Spinal cord (tissue), 10 donors: ENCODE data around the gene DPM2. TPM values are rescaled to one million over a fixed set of nuclear protein-coding genes. Genes with fewer than 3 reads are reported as not detected.

Experiments used
- DNase-seq, 6 donors: peaks; one replicate each; pipeline versions ENCODE4 v3.0.0 to v3.0.0-alpha.2; 2013 to 2015; ENCODE audit warnings: low spot score in 6 of 6, low read depth in 4 of 6
- H3K27ac ChIP-seq: one replicate; pipeline ENCODE4 v1.5.1; 2013; ENCODE audit warnings: low read depth, low read length, control low read depth
- H3K27me3 ChIP-seq: one replicate; pipeline ENCODE4 v1.6.1; 2013; ENCODE audit warnings: low read length; ENCODE audit not compliant: control insufficient read depth, insufficient read depth
- H3K36me3 ChIP-seq: one replicate; pipeline ENCODE4 v1.6.1; 2013; ENCODE audit warnings: low read length; ENCODE audit not compliant: control insufficient read depth, insufficient read depth
- H3K4me1 ChIP-seq: one replicate; pipeline ENCODE4 v1.6.1; 2013; ENCODE audit warnings: low read length; ENCODE audit not compliant: control insufficient read depth, insufficient read depth
- H3K4me3 ChIP-seq: one replicate; pipeline ENCODE4 v1.5.1; 2013; ENCODE audit warnings: low read depth, low read length, control low read depth
- H3K9me3 ChIP-seq: one replicate; pipeline ENCODE4 v1.6.1; 2013; ENCODE audit warnings: low read length; ENCODE audit not compliant: control insufficient read depth, insufficient read depth
- WGBS: methylation state at CpG from one replicate; pipeline ENCODE4 v1.1.5; 2013; ENCODE audit warnings: missing lambda C conversion rate; ENCODE audit not compliant: insufficient coverage; 5-methylcytosine and 5-hydroxymethylcytosine counted together
- polyA plus RNA-seq, 2 donors: library from polyadenylated mRNA; unstranded; fragments of 120-200 nt; gene quantifications; one replicate each; pipeline ENCODE4 v1.2.1, GENCODE V29; 2013; ENCODE audit not compliant: insufficient read length in 2 of 2
- total RNA-seq, 2 donors: library from RNA; depleted of rRNA in 1 of 2; stranded (reverse); fragments of 120-200 nt in 1 of 2; fragments of >200 nt in 1 of 2; gene quantifications; one replicate each; pipeline versions ENCODE4 v1.2.3 to v1.2.4, GENCODE V29; 2013 to 2014
- donor health status: healthy.

Gene DPM2
- total and polyA plus RNA-seq, 4 donors = 13.9 to 64.0 (median 47.2) TPM

GRCh38 chr9:127973169-127974000, 35.7 kb upstream of the DPM2 start:
- H3K9me3 ChIP-seq = no peaks in the 10 kb centered on the region
- peak overlapping the region; percentile 78 for H3K27ac ChIP-seq
- H3K27me3 ChIP-seq = no peaks in the 10 kb centered on the region
- no peak for DNase-seq
- peaks cover 100% of the 10 kb centered on the region for H3K4me1 ChIP-seq
- peaks cover 43% of the 10 kb centered on the region for H3K36me3 ChIP-seq
- H3K4me3 ChIP-seq = no peak overlapping the region
- 42% methylated on average over 17 of the region's 17 CpGs for WGBS

GRCh38 chr9:127972236-127972871, 34.7 kb upstream of the DPM2 start:
- Histone ChIP-seq H3K27me3 (no peaks in the 10 kb centered on the region), H3K27ac (peak overlapping the region; percentile 78), H3K36me3 (peaks cover 37% of the 10 kb centered on the region), H3K4me3 (no peak overlapping the region), H3K4me1 (peaks cover 100% of the 10 kb centered on the region), H3K9me3 (no peaks in the 10 kb centered on the region)
- DNase-seq = no peak
- WGBS = 37% methylated on average over 12 of the region's 12 CpGs

- 31% methylated on average over 17 of the region's 20 CpGs for WGBS
- H3K4me3 ChIP-seq = no peak overlapping the region
- peaks cover 100% of the 10 kb centered on the region for H3K4me1 ChIP-seq
- H3K27me3 ChIP-seq = no peaks in the 10 kb centered on the region
- H3K27ac ChIP-seq = peak overlapping the region; percentile 78
- H3K9me3 ChIP-seq = no peaks in the 10 kb centered on the region
- H3K36me3 ChIP-seq = peaks cover 34% of the 10 kb centered on the region
- peak in 1 of 6 donors; percentile 72 for DNase-seq
These were observed 33.9 kb upstream of the DPM2 start for GRCh38 chr9:127971357-127972235.

- Histone ChIP-seq H3K27me3 (no peaks in the 10 kb centered on the region), H3K27ac (peak overlapping the region; percentile 26), H3K36me3 (peaks cover 31% of the 10 kb centered on the region), H3K9me3 (no peaks in the 10 kb centered on the region), H3K4me3 (no peak overlapping the region), H3K4me1 (peaks cover 100% of the 10 kb centered on the region)
- no peak for DNase-seq
- WGBS = 57% methylated on average over 16 of the region's 16 CpGs
These were observed 33.0 kb upstream of the DPM2 start for GRCh38 chr9:127970401-127971313.

GRCh38 chr9:127968700-127969383, 31.2 kb upstream of the DPM2 start:
- no peak overlapping the region for H3K4me3 ChIP-seq
- peaks cover 100% of the 10 kb centered on the region for H3K4me1 ChIP-seq
- DNase-seq = peak in 2 of 6 donors; percentile 79 to 81
- peak overlapping the region; percentile 79 for H3K27ac ChIP-seq
- 54% methylated on average over 10 of the region's 10 CpGs for WGBS
- no peaks in the 10 kb centered on the region for H3K9me3 ChIP-seq
- H3K36me3 ChIP-seq = peaks cover 31% of the 10 kb centered on the region
- H3K27me3 ChIP-seq = no peaks in the 10 kb centered on the region

- H3K36me3 ChIP-seq = peaks cover 32% of the 10 kb centered on the region
These were observed 30.4 kb upstream of the DPM2 start for GRCh38 chr9:127968042-127968441.

GRCh38 chr9:127967151-127967809, 29.6 kb upstream of the DPM2 start:
- no peaks in the 10 kb centered on the region for H3K9me3 ChIP-seq
- 70% methylated on average over 8 of the region's 9 CpGs for WGBS
- H3K4me3 ChIP-seq = no peak overlapping the region
- H3K27me3 ChIP-seq = no peaks in the 10 kb centered on the region
- H3K27ac ChIP-seq = peak overlapping the region; percentile 99
- DNase-seq = peak in 1 of 6 donors; percentile 6
- peaks cover 27% of the 10 kb centered on the region for H3K36me3 ChIP-seq
- H3K4me1 ChIP-seq = peaks cover 100% of the 10 kb centered on the region

More at GRCh38 chr9:127968042-127968441, 30.4 kb upstream of the DPM2 start:
- no peaks in the 10 kb centered on the region for H3K27me3 ChIP-seq
- no peaks in the 10 kb centered on the region for H3K9me3 ChIP-seq
- 100% methylated on average over 1 of the region's 3 CpGs for WGBS
- H3K4me1 ChIP-seq = peaks cover 100% of the 10 kb centered on the region
- no peak for DNase-seq
- peak overlapping the region; percentile 10 for H3K27ac ChIP-seq
- H3K4me3 ChIP-seq = no peak overlapping the region
